Neural cell (in vitro differentiated cells): ENCODE measurements around the gene MAPK10.

Experiments used
- EZH2 ChIP-seq: fragments of 200-600, 300-800 bp; shearing (Covaris generic), sonication (generic); IDR thresholded peaks from 2 replicates; pipeline ENCODE4 v1.6.1; 2014; ENCODE audit warnings: antibody characterized with exemption, low read length, borderline replicate concordance, mild to moderate bottlenecking; ENCODE audit not compliant: insufficient read depth, poor library complexity, severe bottlenecking
- POLR2AphosphoS5 ChIP-seq: IDR thresholded peaks from 2 replicates; pipeline ENCODE4 v1.6.1; 2012
- RAD21 ChIP-seq: fragments of 450-650 bp; conservative IDR thresholded peaks from 2 replicates; pipeline ENCODE4 v1.6.1; 2014; ENCODE audit warnings: antibody characterized with exemption, mild to moderate bottlenecking, moderate library complexity
- TAF1 ChIP-seq: IDR thresholded peaks from 2 replicates; pipeline ENCODE4 v1.6.1; 2012; ENCODE audit warnings: low read depth
- TF ChIP-seq, protein P1 (sequence below): fragments of 450-650 bp; IDR thresholded peaks from 2 replicates; pipeline ENCODE4 v1.5.1; 2014; ENCODE audit warnings: antibody characterized with exemption, mild to moderate bottlenecking, moderate library complexity; ENCODE audit not compliant: poor library complexity, severe bottlenecking

DNA sequence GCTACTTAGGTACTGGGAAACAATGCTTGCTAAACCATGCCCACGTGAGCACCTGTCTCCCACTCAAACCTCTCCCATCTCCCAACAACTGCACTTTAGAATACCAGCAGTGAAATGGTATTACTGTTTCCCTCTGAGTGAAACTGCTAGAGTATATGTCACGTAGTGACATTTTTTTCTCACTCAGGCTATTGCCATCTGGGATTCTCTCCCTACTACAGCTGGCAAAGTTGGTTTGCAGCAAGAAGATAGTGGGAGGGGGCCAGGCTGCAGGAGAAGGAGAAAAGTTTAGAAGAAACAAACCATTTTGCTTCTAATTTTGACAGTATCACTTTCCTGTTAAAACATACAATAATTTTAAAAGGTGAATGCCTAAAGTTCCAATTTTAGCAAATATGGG lies 358.3 kb downstream of the MAPK10 start:
- TF ChIP-seq, protein P1, sequence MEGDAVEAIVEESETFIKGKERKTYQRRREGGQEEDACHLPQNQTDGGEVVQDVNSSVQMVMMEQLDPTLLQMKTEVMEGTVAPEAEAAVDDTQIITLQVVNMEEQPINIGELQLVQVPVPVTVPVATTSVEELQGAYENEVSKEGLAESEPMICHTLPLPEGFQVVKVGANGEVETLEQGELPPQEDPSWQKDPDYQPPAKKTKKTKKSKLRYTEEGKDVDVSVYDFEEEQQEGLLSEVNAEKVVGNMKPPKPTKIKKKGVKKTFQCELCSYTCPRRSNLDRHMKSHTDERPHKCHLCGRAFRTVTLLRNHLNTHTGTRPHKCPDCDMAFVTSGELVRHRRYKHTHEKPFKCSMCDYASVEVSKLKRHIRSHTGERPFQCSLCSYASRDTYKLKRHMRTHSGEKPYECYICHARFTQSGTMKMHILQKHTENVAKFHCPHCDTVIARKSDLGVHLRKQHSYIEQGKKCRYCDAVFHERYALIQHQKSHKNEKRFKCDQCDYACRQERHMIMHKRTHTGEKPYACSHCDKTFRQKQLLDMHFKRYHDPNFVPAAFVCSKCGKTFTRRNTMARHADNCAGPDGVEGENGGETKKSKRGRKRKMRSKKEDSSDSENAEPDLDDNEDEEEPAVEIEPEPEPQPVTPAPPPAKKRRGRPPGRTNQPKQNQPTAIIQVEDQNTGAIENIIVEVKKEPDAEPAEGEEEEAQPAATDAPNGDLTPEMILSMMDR, result no peak
- no peak for TF ChIP-seq EZH2
- no peak for TF ChIP-seq POLR2AphosphoS5
- TF ChIP-seq TAF1, result no peak
- no peak for TF ChIP-seq RAD21
